HepG2 (cell line): ENCODE results near the gene EIF2S2. TPM values are rescaled to one million over a fixed set of nuclear protein-coding genes. Genes with fewer than 3 reads are reported as not detected.

Experiments used
- GTF3A ChIP-seq: sonication (generic); formaldehyde crosslinking; conservative IDR thresholded peaks from 2 replicates; pipeline ENCODE4 v1.4.0; 2020; ENCODE audit warnings: mild to moderate bottlenecking, missing genetic modification reagents
- HOXA3 ChIP-seq: sonication (generic); formaldehyde crosslinking; IDR thresholded peaks from 2 replicates; pipeline ENCODE4 v1.5.0; 2020; ENCODE audit warnings: missing genetic modification reagents
- KDM6A ChIP-seq: IDR thresholded peaks from 2 replicates; pipeline ENCODE4 v1.6.1; 2016; ENCODE audit warnings: low read depth
- MEF2D ChIP-seq: sonication (generic); formaldehyde crosslinking; IDR thresholded peaks from 2 replicates; pipeline ENCODE4 v1.5.1; 2020; ENCODE audit warnings: mild to moderate bottlenecking, missing genetic modification reagents
- MLXIP ChIP-seq: sonication (generic); formaldehyde crosslinking; IDR thresholded peaks from 2 replicates; pipeline ENCODE4 v1.9.0; 2021; ENCODE audit warnings: missing genetic modification reagents, borderline replicate concordance
- NR2F1 ChIP-seq, 2 experiments: fragments of 450-650 bp in 1 of 2; formaldehyde crosslinking in 1 of 2; IDR thresholded peaks; 2 replicates each; pipeline versions ENCODE4 v1.5.0 to v1.6.1; 2016 to 2020; ENCODE audit warnings: mild to moderate bottlenecking in 1 of 2, missing compliant biosample characterization in 1 of 2, missing genetic modification reagents in 1 of 2, moderate library complexity in 1 of 2
- NR2F6 ChIP-seq, 2 experiments: IDR thresholded peaks; 2 replicates each; pipeline ENCODE4 v1.6.1; 2016; ENCODE audit warnings: antibody characterized with exemption in 1 of 2, mild to moderate bottlenecking in 1 of 2
- SNAPC2 ChIP-seq: sonication (generic); formaldehyde crosslinking; IDR thresholded peaks from 2 replicates; pipeline ENCODE4 v1.8.1; 2022; ENCODE audit warnings: mild to moderate bottlenecking, missing genetic modification reagents
- SOX13 ChIP-seq, 3 experiments: fragments of 450-650 bp in 1 of 3; sonication (generic) in 1 of 3; formaldehyde crosslinking in 1 of 3; IDR thresholded peaks in 2 of 3; conservative IDR thresholded peaks in 1 of 3; 2 replicates each; pipeline versions ENCODE4 v1.5.0 to v1.6.1; 2016 to 2020; ENCODE audit warnings: antibody characterized with exemption in 1 of 3, mild to moderate bottlenecking in 1 of 3, missing compliant biosample characterization in 1 of 3, missing genetic modification reagents in 1 of 3, moderate library complexity in 1 of 3
- SRY ChIP-seq: sonication (generic); formaldehyde crosslinking; IDR thresholded peaks from 2 replicates; pipeline ENCODE4 v1.8.0; 2022; ENCODE audit warnings: mild to moderate bottlenecking, missing genetic modification reagents
- SUZ12 ChIP-seq: fragments of 150-350 bp; IDR thresholded peaks from 2 replicates; pipeline ENCODE4 v1.6.1; 2014; ENCODE audit warnings: low read depth, low read length
- ZNF296 ChIP-seq: sonication (generic); formaldehyde crosslinking; conservative IDR thresholded peaks from 2 replicates; pipeline ENCODE4 v1.5.0; 2020; ENCODE audit warnings: mild to moderate bottlenecking, missing genetic modification reagents
- ZNF703 ChIP-seq: sonication (generic); formaldehyde crosslinking; IDR thresholded peaks from 2 replicates; pipeline ENCODE4 v1.5.1; 2020; ENCODE audit warnings: missing genetic modification reagents, mild to moderate bottlenecking, moderate library complexity, borderline replicate concordance
- ZSCAN12 ChIP-seq: sonication (generic); formaldehyde crosslinking; IDR thresholded peaks from 2 replicates; pipeline ENCODE4 v1.9.0; 2021; ENCODE audit warnings: mild to moderate bottlenecking, missing genetic modification reagents
- ZSCAN29 ChIP-seq: sonication (generic); formaldehyde crosslinking; conservative IDR thresholded peaks from 2 replicates; pipeline ENCODE4 v1.4.0; 2020; ENCODE audit warnings: mild to moderate bottlenecking, missing genetic modification reagents
- polyA plus RNA-seq, 8 experiments: library from polyadenylated mRNA; depleted of rRNA in 3 of 8; stranded (reverse) in 7 of 8; unstranded in 1 of 8; fragments of >200 nt; fragmentation: Illumina TruSeq in 4 of 8; extraction: Trizol in 4 of 8; gene quantifications; 2 replicates each; pipeline versions ENCODE4 v1.2.1 to v1.2.3, GENCODE V29; 2011 to 2016; ENCODE audit warnings: low read depth in 4 of 8, missing spikeins in 1 of 8, mixed read lengths in 1 of 8; ENCODE audit not compliant: insufficient read depth in 1 of 8
- total RNA-seq, 5 experiments: library from RNA; depleted of rRNA; stranded (reverse); fragments of >200 nt; fragmentation: Illumina TruSeq; extraction: Trizol; gene quantifications; 2 replicates each; pipeline ENCODE4 v1.2.3, GENCODE V29; 2016; ENCODE audit warnings: low read depth in 1 of 5

EIF2S2 gene
- total and polyA plus RNA-seq, 2 of the 13 experiments (the other 11 are each of a cell fraction or from before 2014, with no cell fraction given), result 126 to 213 TPM

- TF ChIP-seq GTF3A (CRISPR knock-in tag), result 0 out of 2 replicates have a peak, but pooled peaks have one; percentile 32
- peak in 1 of 2 experiments; percentile 47; a peak in 1 of 4 replicates for TF ChIP-seq NR2F1 (CRISPR knock-in tag; IDR thresholded peaks at IDR 0.05)
- 0 out of 2 replicates have a peak, but pooled peaks have one; percentile 18 for TF ChIP-seq ZNF703 (CRISPR knock-in tag)
- 0 out of 2 replicates have a peak, but pooled peaks have one; percentile 18 for TF ChIP-seq ZNF296
- no peak for TF ChIP-seq HOXA3 (CRISPR knock-in tag)
- peak; percentile 51; the same call in 1 of the 2 replicates for TF ChIP-seq MLXIP
- TF ChIP-seq SRY (CRISPR knock-in tag), result no peak
- no peak for TF ChIP-seq SOX13 (IDR thresholded peaks at IDR 0.05)
- TF ChIP-seq SOX13 (CRISPR knock-in tag; conservative IDR thresholded peaks at IDR 0.05 in 1 of 2, IDR thresholded peaks at IDR 0.05 in 1 of 2), result 0 out of 4 replicates have a peak, but pooled peaks of 1 of the 2 experiments have one; percentile 96
- peak; percentile 8; the same call in 1 of the 2 replicates for TF ChIP-seq KDM6A (CRISPR knock-in tag)
- TF ChIP-seq SNAPC2 (CRISPR knock-in tag), result 0 out of 2 replicates have a peak, but pooled peaks have one; percentile 4
- TF ChIP-seq NR2F6 (IDR thresholded peaks at IDR 0.05), result peak; percentile 42; the same call in 1 of the 2 replicates
- no peak for TF ChIP-seq NR2F6 (CRISPR knock-in tag; IDR thresholded peaks at IDR 0.05)
- TF ChIP-seq SUZ12, result no peak
- TF ChIP-seq ZSCAN12 (CRISPR knock-in tag), result 0 out of 2 replicates have a peak, but pooled peaks have one; percentile 55
- no peak for TF ChIP-seq MEF2D (CRISPR knock-in tag)
- peak; percentile 23; the same call in 1 of the 2 replicates for TF ChIP-seq ZSCAN29 (CRISPR knock-in tag)
Measured at GRCh38 chr20:34112600-34113101, 608 bp upstream of the EIF2S2 start (continued).
